Measurements from ENCODE around the gene NEIL1. TPM values are rescaled to one million over a fixed set of nuclear protein-coding genes. Genes with fewer than 3 reads are reported as not detected.
"Not testable (repeated sequence)": the region's sequence is repeated elsewhere in the genome, so short reads cannot be mapped to it uniquely, and the experiment has no call there.

Gene NEIL1
- polyA plus RNA-seq, 1 experiment: 4.7 TPM

GRCh38 chr15:75306188-75306587 is 40.7 kb upstream of the NEIL1 start:
- CTCF ChIA-PET: interaction anchor here (1.2 kb wide), 1 partner anchor 276 kb away, joined by 4 read pairs; no protein-coding TSS in a partner anchor
- H3K4me3 ChIP-seq (ENCODE audit: low read depth, low read length): no peak overlapping the region
- POLR2A ChIA-PET: no interaction called here
- TF ChIP-seq CTCF (IDR thresholded peaks at IDR 0.05; ENCODE audit: insufficient read depth, low read depth, low read length): no peak
- peaks cover 19% of the 10 kb centered on the region for H3K27me3 ChIP-seq (ENCODE audit: control insufficient read depth, insufficient read depth, low read length)
- DNase-seq (ENCODE audit: low read depth): no peak
- H3K36me3 ChIP-seq (ENCODE audit: control insufficient read depth, insufficient read depth, low read length): no peaks in the 10 kb centered on the region

DNA sequence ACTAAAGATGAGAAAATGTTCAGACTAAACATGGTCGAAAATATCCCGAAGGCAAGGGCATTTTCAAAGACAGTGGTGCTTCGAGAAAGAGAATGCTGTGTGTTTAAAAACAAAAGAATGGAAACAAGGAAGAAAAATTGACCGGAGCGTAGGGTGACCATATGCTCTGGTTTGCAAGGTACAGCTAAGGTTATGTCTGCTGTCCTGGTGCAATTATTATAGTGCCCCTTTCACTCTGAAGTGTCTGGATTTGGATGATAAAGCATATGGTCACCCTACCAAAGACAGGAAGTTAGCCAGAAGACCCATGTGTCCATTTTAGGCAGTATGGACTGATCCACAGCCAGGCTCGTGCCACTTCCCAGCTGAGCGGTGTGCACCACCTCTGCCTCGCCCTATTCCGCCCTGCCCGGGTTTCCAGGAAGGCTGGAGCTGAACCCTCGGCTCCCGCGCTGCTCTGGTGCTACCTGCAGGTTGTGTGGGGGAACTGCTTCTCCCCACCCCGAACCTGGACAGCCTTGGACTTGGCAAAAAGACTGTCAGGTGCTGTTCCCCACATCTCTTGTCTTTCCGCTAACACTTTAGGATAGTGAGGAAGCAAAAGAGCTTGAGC is 39.0 kb upstream of the NEIL1 start:
- ChIA-PET POLR2A (no interaction called here), CTCF (interaction anchor here (0.9 to 1.4 kb wide), 2 partner anchors 8 to 279 kb away, joined by 3 to 5 read pairs; no protein-coding TSS in a partner anchor)
- peak; percentile 34 for TF ChIP-seq CTCF (IDR thresholded peaks at IDR 0.05; ENCODE audit: insufficient read depth, low read depth, low read length)
- no peak overlapping the region for H3K4me3 ChIP-seq (ENCODE audit: low read depth, low read length)
- no peak for DNase-seq (ENCODE audit: low read depth)
- H3K27me3 ChIP-seq (ENCODE audit: control insufficient read depth, insufficient read depth, low read length): peaks cover 19% of the 10 kb centered on the region
- H3K36me3 ChIP-seq (ENCODE audit: control insufficient read depth, insufficient read depth, low read length): no peaks in the 10 kb centered on the region

- DNase-seq (ENCODE audit: low read depth): no peak
- POLR2A ChIA-PET: no interaction called here
Measured at GRCh38 chr15:75309711-75310110, 37.1 kb upstream of the NEIL1 start.

GRCh38 chr15:75312548-75312947 is 34.3 kb upstream of the NEIL1 start:
- peaks cover 11% of the 10 kb centered on the region for H3K27me3 ChIP-seq (ENCODE audit: control insufficient read depth, insufficient read depth, low read length)
- CTCF ChIA-PET; DNase-seq (ENCODE audit: low read depth); H3K36me3 ChIP-seq (ENCODE audit: control insufficient read depth, insufficient read depth, low read length); H3K4me3 ChIP-seq (ENCODE audit: low read depth, low read length); POLR2A ChIA-PET: not testable (repeated sequence)

More at GRCh38 chr15:75309711-75310110, 37.1 kb upstream of the NEIL1 start:
- CTCF ChIA-PET: no interaction called here
- no peak for TF ChIP-seq CTCF (IDR thresholded peaks at IDR 0.05; ENCODE audit: insufficient read depth, low read depth, low read length)
- Histone ChIP-seq H3K36me3 (ENCODE audit: control insufficient read depth, insufficient read depth, low read length) (no peaks in the 10 kb centered on the region), H3K27me3 (ENCODE audit: control insufficient read depth, insufficient read depth, low read length) (peaks cover 16% of the 10 kb centered on the region), H3K4me3 (ENCODE audit: low read depth, low read length) (no peak overlapping the region)

- Histone ChIP-seq H3K27me3 (ENCODE audit: control insufficient read depth, insufficient read depth, low read length) (peaks cover 5% of the 10 kb centered on the region), H3K4me3 (ENCODE audit: low read depth, low read length) (no peak overlapping the region), H3K36me3 (ENCODE audit: control insufficient read depth, insufficient read depth, low read length) (no peaks in the 10 kb centered on the region)
- ChIA-PET POLR2A (no interaction called here), CTCF (interaction anchor here (1.1 kb wide), 1 partner anchor 15 kb away, joined by 3 read pairs; no protein-coding TSS in a partner anchor)
- DNase-seq (ENCODE audit: low read depth): no peak
- TF ChIP-seq CTCF (IDR thresholded peaks at IDR 0.05; ENCODE audit: insufficient read depth, low read depth, low read length): no peak
Measured at GRCh38 chr15:75313116-75313845, 33.6 kb upstream of the NEIL1 start.

Measured in BJ (cell line).